HTERT RPE-1 (cell line): ENCODE data around the gene MAD1L1.
"Not testable (repeated sequence)": the region's sequence is repeated elsewhere in the genome, so short reads cannot be mapped to it uniquely, and the experiment has no call there.

Experiments
- in situ Hi-C: fragments of 300-500 bp; cut with MboI; formaldehyde crosslinking; loops from 4 replicates; pipeline ENCODE4 v1.14.3; 2020; ENCODE audit warnings: low sequenced_read_pairs

Gene MAD1L1

GRCh38 chr7:1848911-1849311 is 383.8 kb downstream of the MAD1L1 start:
- in situ Hi-C loops: no loop called here

- in situ Hi-C loops: no loop called here
These were observed 384.6 kb downstream of the MAD1L1 start for GRCh38 chr7:1848013-1848640.

- in situ Hi-C loops: no loop called here
These were observed 385.3 kb downstream of the MAD1L1 start for GRCh38 chr7:1847260-1848001.

- in situ Hi-C loops: no loop called here
These were observed 386.2 kb downstream of the MAD1L1 start for GRCh38 chr7:1846331-1847065.

GRCh38 chr7:1845536-1846311 is 387.0 kb downstream of the MAD1L1 start:
- in situ Hi-C loops: no loop called here

GRCh38 chr7:1844951-1845390 is 387.8 kb downstream of the MAD1L1 start:
- in situ Hi-C loops: no loop called here

GRCh38 chr7:1844336-1844950 is 388.3 kb downstream of the MAD1L1 start:
- in situ Hi-C loops: no loop called here

GRCh38 chr7:1843921-1844335 is 388.8 kb downstream of the MAD1L1 start:
- in situ Hi-C loops: no loop called here

GRCh38 chr7:1843271-1843861 is 389.4 kb downstream of the MAD1L1 start:
- in situ Hi-C loops: no loop called here

GRCh38 chr7:1842321-1843221 is 390.2 kb downstream of the MAD1L1 start:
- in situ Hi-C loops: no loop called here

- in situ Hi-C loops: not testable (repeated sequence)
These were observed 391.3 kb downstream of the MAD1L1 start for GRCh38 chr7:1841286-1842021.

- in situ Hi-C loops: not testable (repeated sequence)
These were observed 392.0 kb downstream of the MAD1L1 start for GRCh38 chr7:1840744-1841143.

GRCh38 chr7:1839701-1840100 is 393.0 kb downstream of the MAD1L1 start:
- in situ Hi-C loops: no loop called here

- in situ Hi-C loops: not testable (repeated sequence)
These were observed 393.7 kb downstream of the MAD1L1 start for GRCh38 chr7:1838911-1839531.

GRCh38 chr7:1838544-1838872 is 394.2 kb downstream of the MAD1L1 start:
- in situ Hi-C loops: not testable (repeated sequence)

GRCh38 chr7:1837696-1838543 is 394.8 kb downstream of the MAD1L1 start:
- in situ Hi-C loops: not testable (repeated sequence)

- in situ Hi-C loops: not testable (repeated sequence)
These were observed 400.7 kb downstream of the MAD1L1 start for GRCh38 chr7:1831933-1832535.
